Esophagus muscularis mucosa (tissue), 4 donors: ENCODE results near the gene TEKT1. TPM values are rescaled to one million over a fixed set of nuclear protein-coding genes. Genes with fewer than 3 reads are reported as not detected.
A peak's percentile ranks its signal among the peaks of the same experiment; 100 is the strongest.
"Not testable (repeated sequence)": the region's sequence is repeated elsewhere in the genome, so short reads cannot be mapped to it uniquely, and the experiment has no call there.

Source experiments
- DNase-seq: peaks from one replicate; pipeline ENCODE4 v3.0.0-alpha.2; 2017; ENCODE audit errors: extremely low spot score
- H3K27ac ChIP-seq, 4 donors: fragments of 200-600 bp; sonication (generic); replicated peaks in 1 of 4; 1 replicate in 3 of 4; 2 replicates in 1 of 4; pipeline ENCODE4 v1.5.1; 2016 to 2019; ENCODE audit warnings: mild to moderate bottlenecking in 1 of 4
- H3K27me3 ChIP-seq, 4 donors: fragments of 200-600 bp; sonication (generic); one replicate each; pipeline versions ENCODE4 v1.5.1 to v1.6.0; 2016 to 2019
- H3K36me3 ChIP-seq, 4 donors: fragments of 200-600 bp; sonication (generic); one replicate each; pipeline ENCODE4 v1.5.1; 2016 to 2019
- H3K4me1 ChIP-seq, 4 donors: fragments of 200-600 bp; sonication (generic); one replicate each; pipeline ENCODE4 v1.5.1; 2016 to 2019
- H3K4me3 ChIP-seq, 4 donors: fragments of 200-600 bp; sonication (generic); 1 replicate in 2 of 4; 2 replicates in 2 of 4; pipeline ENCODE4 v1.5.1; 2016 to 2019; ENCODE audit warnings: mild to moderate bottlenecking in 4 of 4, moderate library complexity in 1 of 4
- H3K9me3 ChIP-seq, 4 donors: fragments of 200-600 bp; sonication (generic); 1 replicate in 3 of 4; 2 replicates in 1 of 4; pipeline ENCODE4 v1.5.1; 2016 to 2019
- EP300 ChIP-seq: sonication (generic); formaldehyde crosslinking; IDR thresholded peaks from one replicate; pipeline ENCODE4 v1.6.1; 2017; ENCODE audit warnings: antibody characterized with exemption
- POLR2A ChIP-seq: fragments of 450-650 bp; IDR thresholded peaks from one replicate; pipeline ENCODE4 v1.6.1; 2017; ENCODE audit warnings: antibody characterized with exemption, moderate library complexity, mild to moderate bottlenecking, low read depth
- POLR2AphosphoS5 ChIP-seq, 2 donors: sonication (generic); formaldehyde crosslinking; IDR thresholded peaks; one replicate each; pipeline ENCODE4 v1.6.1; 2017; ENCODE audit warnings: antibody characterized with exemption in 2 of 2
- WGBS: methylation state at CpG from one replicate; pipeline ENCODE4 v1.1.5; 2018; 5-methylcytosine and 5-hydroxymethylcytosine counted together
- intact Hi-C: fragments of 100-400 bp; cut with DNase I; formaldehyde crosslinking; loops from one replicate; pipeline ENCODE4 v1.15.1; 2023
- total RNA-seq, 4 donors: library from RNA; depleted of rRNA; stranded (reverse); fragments of >200 nt; gene quantifications; one replicate each; pipeline versions ENCODE4 v1.1.0 to v1.2.1, GENCODE V29; 2016
- TF ChIP-seq, protein P1 (sequence below), 3 experiments: fragments of 200-600 bp in 2 of 3; fragments of 450-650 bp in 1 of 3; sonication (generic) in 2 of 3; IDR thresholded peaks; one replicate each; pipeline ENCODE4 v1.5.1; 2017 to 2019; ENCODE audit warnings: antibody characterized with exemption in 3 of 3, mild to moderate bottlenecking in 2 of 3, moderate library complexity in 1 of 3

TEKT1 gene
- total RNA-seq: not detected

DNA sequence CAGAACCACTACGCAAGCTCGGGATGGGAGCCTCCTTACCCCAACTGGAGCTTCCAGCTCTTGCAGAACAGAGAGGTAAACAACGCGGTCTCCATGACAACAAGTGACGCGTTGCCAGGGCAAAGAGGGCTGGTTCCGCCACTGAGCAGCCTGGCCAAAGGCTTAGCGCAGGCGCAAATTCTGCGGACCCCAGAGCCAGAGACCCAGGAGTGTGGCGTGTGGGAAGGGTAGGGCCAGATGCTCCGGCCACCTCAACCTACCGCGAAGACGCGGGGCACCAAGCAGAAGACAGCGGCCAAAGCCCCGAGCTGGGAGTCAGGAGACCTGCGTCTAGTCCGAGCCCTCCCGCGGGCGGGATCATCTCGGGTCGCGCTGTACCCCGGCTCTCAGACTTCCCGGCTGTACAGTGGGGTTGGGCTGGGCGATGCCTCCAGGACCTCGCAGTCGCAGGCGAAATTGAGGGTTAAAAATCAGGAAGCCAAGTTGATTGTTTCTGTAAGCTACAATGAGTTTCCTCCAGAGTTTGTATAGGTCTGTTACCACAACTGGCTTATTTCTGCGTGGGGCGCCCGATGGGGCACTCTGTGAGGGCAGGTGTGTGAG lies at the start of gene TEKT1:
TSS of gene TEKT1 (minus strand) at position 69 of the 603 bp plus-strand sequence. CDS start 1,353 bp downstream, outside the sequence.
- intact Hi-C loops: no loop called here
- no peak within 1 kb of the TSS for H3K27ac ChIP-seq
- peaks cover 0 to 12% (median 10%) of the 10 kb centered on the region in 4 donors for H3K4me1 ChIP-seq
- H3K4me3 ChIP-seq: peak within 1 kb of the TSS; percentile 28 to 51 (median 34)
- peaks cover 0 to 69% (median 17%) of the 10 kb centered on the region in 4 donors for H3K27me3 ChIP-seq
- TF ChIP-seq EP300 (no peak), POLR2A (no peak), POLR2AphosphoS5 (IDR thresholded peaks at IDR 0.05) (no peak)
- TF ChIP-seq, protein P1, sequence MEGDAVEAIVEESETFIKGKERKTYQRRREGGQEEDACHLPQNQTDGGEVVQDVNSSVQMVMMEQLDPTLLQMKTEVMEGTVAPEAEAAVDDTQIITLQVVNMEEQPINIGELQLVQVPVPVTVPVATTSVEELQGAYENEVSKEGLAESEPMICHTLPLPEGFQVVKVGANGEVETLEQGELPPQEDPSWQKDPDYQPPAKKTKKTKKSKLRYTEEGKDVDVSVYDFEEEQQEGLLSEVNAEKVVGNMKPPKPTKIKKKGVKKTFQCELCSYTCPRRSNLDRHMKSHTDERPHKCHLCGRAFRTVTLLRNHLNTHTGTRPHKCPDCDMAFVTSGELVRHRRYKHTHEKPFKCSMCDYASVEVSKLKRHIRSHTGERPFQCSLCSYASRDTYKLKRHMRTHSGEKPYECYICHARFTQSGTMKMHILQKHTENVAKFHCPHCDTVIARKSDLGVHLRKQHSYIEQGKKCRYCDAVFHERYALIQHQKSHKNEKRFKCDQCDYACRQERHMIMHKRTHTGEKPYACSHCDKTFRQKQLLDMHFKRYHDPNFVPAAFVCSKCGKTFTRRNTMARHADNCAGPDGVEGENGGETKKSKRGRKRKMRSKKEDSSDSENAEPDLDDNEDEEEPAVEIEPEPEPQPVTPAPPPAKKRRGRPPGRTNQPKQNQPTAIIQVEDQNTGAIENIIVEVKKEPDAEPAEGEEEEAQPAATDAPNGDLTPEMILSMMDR (IDR thresholded peaks at IDR 0.05): no peak
- WGBS: 12% methylated on average over 6 of the region's 35 CpGs
- peak; percentile 93 for DNase-seq
- no peaks in the 10 kb centered on the region for H3K9me3 ChIP-seq
- no peaks in the 10 kb centered on the region for H3K36me3 ChIP-seq

DNA sequence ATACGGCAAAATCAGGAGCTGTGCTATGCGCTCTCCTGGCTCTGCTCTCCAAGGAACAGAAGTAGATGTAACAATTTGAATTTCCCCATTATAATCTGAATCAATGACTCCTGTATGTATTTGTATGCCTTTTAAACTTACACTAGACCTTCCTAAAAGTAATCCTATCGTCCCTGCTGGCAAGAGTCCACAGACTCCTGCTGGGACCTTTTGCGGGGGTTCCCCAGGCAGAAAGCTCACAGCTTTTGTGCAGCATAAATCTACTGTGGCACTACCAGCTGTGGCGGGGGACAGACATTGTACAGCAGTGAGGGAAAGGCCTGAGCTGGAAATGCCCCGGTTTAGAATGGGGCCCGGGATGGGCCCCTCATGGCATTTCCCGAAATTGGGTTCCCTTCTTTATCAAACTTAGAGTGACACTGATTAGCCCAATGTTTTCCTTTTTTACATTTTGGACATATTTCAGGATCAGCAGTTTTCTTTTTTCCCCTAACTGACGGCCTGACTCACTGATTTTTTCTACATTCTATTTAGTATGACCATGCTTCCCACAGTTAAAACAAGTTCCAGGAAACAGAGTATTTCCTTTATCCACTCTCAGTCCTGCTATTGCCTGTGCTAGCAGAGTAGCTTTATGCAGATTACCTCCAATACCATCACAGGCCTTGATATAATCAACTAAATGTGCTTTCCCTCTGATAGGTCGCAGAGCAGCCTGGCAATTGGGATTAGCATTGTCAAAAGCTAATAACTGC lies 47.9 kb upstream of the TEKT1 start:
- 66% methylated on average over 10 of the region's 10 CpGs for WGBS
- H3K4me3 ChIP-seq, H3K4me1 ChIP-seq, H3K36me3 ChIP-seq, H3K27ac ChIP-seq, intact Hi-C loops, DNase-seq, H3K27me3 ChIP-seq: not testable (repeated sequence)
- H3K9me3 ChIP-seq: peaks cover 0 to 16% (median 15%) of the 10 kb centered on the region in 4 donors

DNA sequence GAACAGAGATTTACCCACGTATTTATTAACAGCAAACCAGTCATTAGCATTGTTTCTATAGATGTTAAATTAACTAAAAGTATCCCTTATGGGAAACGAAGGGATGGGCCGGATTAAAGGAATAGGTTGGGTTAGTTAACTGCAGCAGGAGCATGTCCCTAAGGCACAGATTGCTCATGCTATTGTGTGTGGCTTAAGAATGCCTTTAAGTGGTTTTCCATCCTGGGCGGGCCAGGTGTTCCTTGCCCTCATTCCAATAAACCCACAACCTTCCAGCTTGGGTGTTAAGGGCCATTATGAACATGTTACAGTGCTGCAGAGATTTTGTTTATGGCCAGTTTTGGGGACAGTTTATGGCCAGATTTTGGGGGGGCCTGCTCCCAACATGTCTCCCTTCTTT lies 43.7 kb upstream of the TEKT1 start:
- H3K36me3 ChIP-seq, H3K27ac ChIP-seq, intact Hi-C loops, DNase-seq, H3K4me1 ChIP-seq, H3K4me3 ChIP-seq, H3K9me3 ChIP-seq: not testable (repeated sequence)
- 76% methylated on average over 4 of the region's 4 CpGs for WGBS
- H3K27me3 ChIP-seq: peaks cover 0 to 36% (median 0%) of the 10 kb centered on the region in 4 donors

DNA sequence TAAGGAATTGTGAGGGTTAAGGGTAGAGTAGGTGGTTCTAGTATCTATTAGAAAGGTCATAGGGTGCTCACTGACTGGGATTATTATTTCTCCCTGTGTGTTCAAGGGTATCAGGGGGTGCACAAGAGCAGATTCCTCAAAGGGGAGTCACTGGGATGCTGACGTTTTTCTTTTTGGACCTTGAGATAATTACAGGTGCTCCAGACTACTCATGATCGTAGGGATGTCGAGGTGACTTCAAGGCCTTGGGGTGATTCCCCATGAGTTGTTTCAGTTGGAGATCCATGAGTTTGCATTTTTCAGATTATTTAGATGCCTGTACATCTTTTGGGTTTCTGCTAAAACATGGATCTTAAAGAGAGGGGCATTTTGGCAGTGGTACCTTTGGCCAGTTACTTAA lies 41.4 kb upstream of the TEKT1 start:
- intact Hi-C loops: no loop called here
- no peaks in the 10 kb centered on the region for H3K4me1 ChIP-seq
- no peak overlapping the region for H3K27ac ChIP-seq
- H3K36me3 ChIP-seq: no peaks in the 10 kb centered on the region
- 81% methylated on average over 3 of the region's 3 CpGs for whole genome bisulfite sequencing
- no peak overlapping the region for H3K4me3 ChIP-seq
- no peaks in the 10 kb centered on the region for H3K9me3 ChIP-seq
- peaks cover 0 to 36% (median 0%) of the 10 kb centered on the region in 4 donors for H3K27me3 ChIP-seq
- TF ChIP-seq POLR2A: no peak
- TF ChIP-seq EP300: no peak
- TF ChIP-seq, protein P1 (IDR thresholded peaks at IDR 0.05): no peak
- TF ChIP-seq POLR2AphosphoS5 (IDR thresholded peaks at IDR 0.05): no peak
- DNase-seq: no peak

DNA sequence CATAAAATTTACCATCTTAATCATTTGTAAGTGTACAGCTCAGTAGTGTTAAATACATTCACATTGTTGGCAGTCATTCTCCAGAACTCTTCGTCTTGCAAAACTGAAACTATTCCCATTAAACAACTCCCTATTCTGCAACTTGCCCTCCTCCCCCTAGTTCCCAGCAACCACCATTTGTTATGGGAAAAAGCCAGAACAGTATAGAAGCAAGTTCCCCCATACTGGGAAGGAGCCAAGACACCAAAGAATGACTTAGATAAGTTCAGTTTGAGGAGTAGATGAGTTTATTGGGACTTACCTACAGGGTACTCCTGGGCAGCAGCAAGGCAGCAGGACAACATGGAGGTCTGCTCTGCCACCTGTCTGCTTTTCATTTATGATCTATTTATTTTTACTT lies 39.3 kb upstream of the TEKT1 start:
- Histone ChIP-seq H3K36me3 (no peaks in the 10 kb centered on the region), H3K4me1 (no peaks in the 10 kb centered on the region), H3K4me3 (no peak overlapping the region), H3K27me3 (peaks cover 0 to 34% (median 2%) of the 10 kb centered on the region in 4 donors), H3K27ac (no peak overlapping the region), H3K9me3 (no peaks in the 10 kb centered on the region)
- intact Hi-C loops: no loop called here
- no peak for TF ChIP-seq POLR2A
- DNase-seq: no peak
- 42% methylated on average over 1 of the region's 1 CpG for WGBS

DNA sequence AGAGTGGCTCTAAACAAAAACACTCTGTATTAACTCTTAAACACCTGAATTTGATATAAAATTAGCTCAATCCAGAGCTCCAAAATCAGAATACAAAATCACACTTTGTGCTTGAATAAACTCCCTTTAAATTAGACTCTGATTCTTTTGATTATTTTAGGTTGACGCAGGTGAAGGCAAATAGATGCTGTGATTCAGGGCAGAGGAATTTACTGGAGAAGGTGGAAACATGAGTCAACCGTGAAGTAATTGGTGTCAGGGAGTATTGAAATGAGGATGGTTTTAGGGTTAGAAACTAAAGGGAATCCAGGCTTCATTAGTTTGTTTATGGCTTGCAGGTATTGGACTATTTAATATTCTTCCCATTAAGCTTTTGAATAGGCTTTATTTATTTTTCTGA lies 37.1 kb upstream of the TEKT1 start:
- Histone ChIP-seq H3K36me3 (no peaks in the 10 kb centered on the region), H3K9me3 (no peaks in the 10 kb centered on the region), H3K27ac (no peak overlapping the region), H3K27me3 (peaks cover 0 to 35% (median 2%) of the 10 kb centered on the region in 4 donors), H3K4me1 (no peaks in the 10 kb centered on the region), H3K4me3 (no peak overlapping the region)
- TF ChIP-seq POLR2AphosphoS5 (IDR thresholded peaks at IDR 0.05): no peak
- TF ChIP-seq, protein P1 (IDR thresholded peaks at IDR 0.05): no peak
- TF ChIP-seq EP300: no peak
- no peak for TF ChIP-seq POLR2A
- DNase-seq: no peak
- WGBS: 73% methylated on average over 2 of the region's 2 CpGs
- intact Hi-C loops: no loop called here
